Activated CD4-positive, alpha-beta T cell treated with anti-CD3 and anti-CD28 coated beads, Interleukin-2, amount 50 U/mL, for 24 hours (primary cell): Measurements from ENCODE around the gene CD82.
A peak's percentile ranks its signal among the peaks of the same experiment; 100 is the strongest.
"Not testable (repeated sequence)": the region's sequence is repeated elsewhere in the genome, so short reads cannot be mapped to it uniquely, and the experiment has no call there.

ENCODE experiments used
- DNase-seq, 2 donors: peaks; one replicate each; pipeline ENCODE4 v3.0.0-alpha.2; 2020; ENCODE audit warnings: low read depth in 1 of 2, low spot score in 1 of 2

CD82 gene

GRCh38 chr11:44533921-44534711 lies 31.3 kb upstream of the CD82 start:
- DNase-seq, result no peak

DNA sequence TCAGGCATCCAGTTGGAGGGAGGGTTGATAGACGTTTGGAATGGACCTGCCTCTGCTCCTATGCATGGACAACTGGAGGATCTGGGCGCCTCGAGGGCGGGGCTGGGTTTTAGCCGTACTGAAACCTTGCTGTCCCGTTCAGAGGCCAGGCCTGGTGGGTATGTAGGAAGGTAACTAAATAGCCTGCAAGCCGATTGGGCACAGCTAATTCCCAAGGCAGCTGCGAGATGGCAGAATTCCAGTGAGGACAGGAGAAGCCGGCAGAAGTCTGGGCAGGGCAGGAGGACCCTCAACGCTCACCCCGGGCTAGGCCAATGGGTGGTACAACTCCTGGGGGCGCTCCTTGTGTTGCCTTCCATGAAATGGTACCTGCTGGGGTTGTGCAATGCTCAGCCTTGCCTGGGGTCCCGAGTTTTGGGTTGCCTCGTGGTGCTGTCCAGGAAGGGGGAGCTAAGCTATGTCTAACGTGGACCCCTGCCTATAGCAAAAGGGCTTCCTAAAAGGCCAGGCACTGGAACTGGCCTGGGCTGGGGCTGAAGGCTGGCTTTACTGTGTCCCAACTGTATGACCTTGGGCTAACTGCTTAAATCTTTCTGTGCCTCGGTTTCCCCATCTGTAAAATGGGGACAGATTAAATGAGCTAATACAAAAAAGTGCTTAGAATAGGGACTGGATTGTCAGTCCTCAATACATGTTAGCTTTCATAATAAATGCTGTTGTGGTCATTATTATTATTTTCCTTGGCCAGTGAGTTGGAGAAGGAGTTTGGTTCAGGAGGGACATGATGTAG lies 30.1 kb upstream of the CD82 start:
- no peak for DNase-seq

GRCh38 chr11:44536788-44537516 lies 28.5 kb upstream of the CD82 start:
- DNase-seq, result no peak

DNA sequence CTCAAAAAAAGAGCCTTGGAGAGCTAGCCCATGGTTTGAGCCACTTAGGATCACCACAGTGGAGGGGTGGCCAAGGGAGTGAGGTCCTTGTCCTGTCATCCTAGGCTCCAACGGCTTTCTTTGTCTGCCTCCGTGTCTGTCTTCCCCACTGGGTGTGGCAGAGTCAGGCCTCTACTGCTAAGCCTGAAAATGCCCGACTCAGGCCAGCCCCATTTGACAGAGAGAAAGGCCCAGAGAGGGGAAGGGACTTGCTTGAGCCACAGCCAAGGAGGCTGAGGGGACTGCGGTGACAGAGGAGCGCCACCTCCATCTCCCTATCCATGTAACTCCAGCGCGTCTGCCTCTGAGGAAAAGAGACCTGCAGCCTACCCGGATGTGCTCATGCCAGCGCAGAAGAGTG lies 27.8 kb upstream of the CD82 start:
- no peak for DNase-seq

GRCh38 chr11:44538375-44539054 lies 26.9 kb upstream of the CD82 start:
- DNase-seq, result peak; percentile 68 to 76

- DNase-seq, result no peak
Observed at GRCh38 chr11:44539971-44540370, 25.5 kb upstream of the CD82 start.

- DNase-seq, result no peak
Observed at GRCh38 chr11:44540667-44541066, 24.8 kb upstream of the CD82 start.

GRCh38 chr11:44542372-44542771 lies 23.1 kb upstream of the CD82 start:
- DNase-seq, result no peak

GRCh38 chr11:44546984-44547383 lies 18.5 kb upstream of the CD82 start:
- not testable (repeated sequence) for DNase-seq

GRCh38 chr11:44547534-44547933 lies 17.9 kb upstream of the CD82 start:
- not testable (repeated sequence) for DNase-seq

GRCh38 chr11:44548032-44548695 lies 17.3 kb upstream of the CD82 start:
- DNase-seq, result no peak

- DNase-seq, result not testable (repeated sequence)
Observed at GRCh38 chr11:44548961-44549749, 16.3 kb upstream of the CD82 start.

DNA sequence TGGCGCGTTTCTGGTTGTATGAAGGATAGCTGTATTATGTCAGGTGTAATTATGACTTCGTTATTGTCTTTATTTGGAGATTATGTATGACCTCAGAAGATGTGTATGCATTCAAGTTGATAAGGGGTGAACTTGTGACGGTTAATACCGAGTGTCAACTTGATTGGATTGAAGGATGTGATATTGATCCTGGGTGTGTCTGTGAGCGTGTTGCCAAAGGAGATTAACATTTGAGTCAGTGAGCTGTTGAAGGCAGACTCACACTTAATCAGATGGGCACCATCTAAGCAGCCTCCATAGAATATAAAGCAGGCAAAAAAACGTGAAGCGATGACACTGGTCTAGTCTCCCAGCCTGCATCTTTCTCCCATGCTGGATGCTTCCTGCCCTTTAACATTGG lies 15.3 kb upstream of the CD82 start:
- no peak for DNase-seq

DNA sequence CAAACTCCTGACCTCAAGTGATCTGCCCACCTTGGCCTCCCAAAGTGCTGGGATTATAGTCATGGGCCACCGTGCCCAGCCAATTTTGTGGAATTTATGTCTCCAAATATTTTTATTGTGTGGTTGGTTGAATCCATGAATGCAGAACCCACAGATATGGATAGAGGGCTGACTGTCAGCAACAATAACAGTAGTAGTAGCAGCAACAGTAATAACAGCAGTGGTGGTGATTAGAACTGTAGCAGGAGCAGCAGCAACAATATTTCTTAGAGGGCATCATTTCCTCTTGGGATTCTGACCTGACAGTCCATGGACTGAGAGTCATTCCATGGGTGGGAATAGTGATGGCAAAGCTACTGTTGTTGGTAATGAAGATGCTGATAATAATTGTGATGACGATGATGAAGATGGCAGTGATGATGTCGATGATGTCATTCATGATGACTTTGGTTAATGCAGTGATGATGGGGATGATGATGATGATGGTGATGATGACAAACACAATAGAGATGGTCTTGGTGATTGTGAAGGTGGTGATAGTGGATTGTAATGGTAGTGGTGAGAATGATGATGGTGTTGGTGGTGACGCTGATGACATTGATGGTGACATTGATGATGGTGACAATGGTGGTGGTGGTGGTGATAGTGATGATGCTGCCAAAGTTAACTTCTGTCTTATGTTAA lies 13.9 kb upstream of the CD82 start:
- no peak for DNase-seq

GRCh38 chr11:44555031-44555800 lies 10.2 kb upstream of the CD82 start:
- DNase-seq, result no peak

GRCh38 chr11:44556735-44557409 lies 8.6 kb upstream of the CD82 start:
- peak in 1 of 2 donors; percentile 64 for DNase-seq

DNA sequence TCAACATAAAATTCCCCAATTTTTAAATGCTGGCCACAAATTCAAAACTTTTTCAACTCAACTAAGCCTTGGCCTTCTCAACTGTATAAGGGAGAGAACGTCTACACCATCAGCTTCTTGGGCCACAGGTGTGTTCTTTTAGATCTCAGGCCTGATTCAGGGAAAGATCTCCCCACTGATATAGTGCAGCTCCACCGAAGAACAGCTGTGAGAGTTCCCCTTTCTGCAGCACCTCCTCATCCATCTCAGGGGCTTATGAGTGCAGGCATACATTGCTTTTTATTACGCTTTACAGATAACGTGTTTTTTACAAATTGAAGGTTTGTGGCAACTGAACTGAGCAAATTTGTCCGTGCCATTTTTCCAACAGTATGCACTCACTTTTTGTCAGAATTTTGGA lies 8.0 kb upstream of the CD82 start:
- DNase-seq, result no peak
